Adrenal gland (tissue), 5 donors: ENCODE measurements around the gene ROBO2.

Experiments
- POLR2A ChIP-seq, 2 donors: fragments of 450-650 bp; IDR thresholded peaks; one replicate each; pipeline ENCODE4 v1.6.1; 2017; ENCODE audit warnings: antibody characterized with exemption in 2 of 2, mild to moderate bottlenecking in 2 of 2, moderate library complexity in 1 of 2
- TF ChIP-seq, protein P1 (sequence below), 6 experiments: fragments of 450-650 bp in 4 of 6; fragments of 200-600 bp in 2 of 6; sonication (generic) in 1 of 6; IDR thresholded peaks; 1 replicate in 5 of 6; 2 replicates in 1 of 6; pipeline versions ENCODE4 v1.5.1 to v1.8.0; 2016 to 2021; ENCODE audit warnings: antibody characterized with exemption in 6 of 6, mild to moderate bottlenecking in 2 of 6, moderate library complexity in 1 of 6
- donor health status: DM: no; HTN: no; CAD: no.

DNA sequence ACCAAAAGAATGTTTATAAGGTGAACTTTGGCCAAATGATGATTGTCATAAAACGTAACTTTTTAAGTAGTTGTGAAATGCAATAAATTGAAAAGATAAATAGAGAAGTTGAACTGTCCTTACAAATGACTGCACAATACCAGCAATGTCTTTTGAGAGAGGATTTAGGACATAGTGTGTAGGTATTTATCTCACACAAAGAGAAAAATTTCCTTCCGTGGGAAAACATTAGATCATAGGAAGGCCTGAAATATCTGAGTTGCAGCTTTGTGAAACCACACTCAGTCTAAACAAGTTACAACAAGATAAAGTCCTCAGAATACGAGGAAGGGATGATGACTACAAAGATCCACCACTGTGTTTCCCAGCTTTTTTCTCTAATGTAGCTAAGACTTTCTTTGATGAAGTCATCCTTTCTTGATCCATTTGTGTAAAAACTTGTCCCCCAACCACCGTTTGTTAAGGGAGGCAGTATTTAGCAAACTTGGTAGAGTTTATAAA is 16.0 kb downstream of the ROBO2 start:
- no peak for TF ChIP-seq POLR2A (IDR thresholded peaks at IDR 0.05)
- TF ChIP-seq, protein P1, sequence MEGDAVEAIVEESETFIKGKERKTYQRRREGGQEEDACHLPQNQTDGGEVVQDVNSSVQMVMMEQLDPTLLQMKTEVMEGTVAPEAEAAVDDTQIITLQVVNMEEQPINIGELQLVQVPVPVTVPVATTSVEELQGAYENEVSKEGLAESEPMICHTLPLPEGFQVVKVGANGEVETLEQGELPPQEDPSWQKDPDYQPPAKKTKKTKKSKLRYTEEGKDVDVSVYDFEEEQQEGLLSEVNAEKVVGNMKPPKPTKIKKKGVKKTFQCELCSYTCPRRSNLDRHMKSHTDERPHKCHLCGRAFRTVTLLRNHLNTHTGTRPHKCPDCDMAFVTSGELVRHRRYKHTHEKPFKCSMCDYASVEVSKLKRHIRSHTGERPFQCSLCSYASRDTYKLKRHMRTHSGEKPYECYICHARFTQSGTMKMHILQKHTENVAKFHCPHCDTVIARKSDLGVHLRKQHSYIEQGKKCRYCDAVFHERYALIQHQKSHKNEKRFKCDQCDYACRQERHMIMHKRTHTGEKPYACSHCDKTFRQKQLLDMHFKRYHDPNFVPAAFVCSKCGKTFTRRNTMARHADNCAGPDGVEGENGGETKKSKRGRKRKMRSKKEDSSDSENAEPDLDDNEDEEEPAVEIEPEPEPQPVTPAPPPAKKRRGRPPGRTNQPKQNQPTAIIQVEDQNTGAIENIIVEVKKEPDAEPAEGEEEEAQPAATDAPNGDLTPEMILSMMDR (IDR thresholded peaks at IDR 0.05), result no peak
